ENCODE results near the gene EIF3L. TPM values are rescaled to one million over a fixed set of nuclear protein-coding genes. Genes with fewer than 3 reads are reported as not detected.

EIF3L gene
- total RNA-seq, 1 donor from 2014 or later: 971 TPM

GRCh38 chr22:37923927-37924326 lies 74.7 kb downstream of the EIF3L start:
- Histone ChIP-seq H3K4me2 (no peak overlapping the region), H3K9ac (no peak overlapping the region), H3K9me3 (ENCODE audit: low read depth) (no peaks in the 10 kb centered on the region), H3F3A (ENCODE audit: low read depth) (no peaks in the 10 kb centered on the region), H3K4me1 (no peaks in the 10 kb centered on the region), H3K36me3 (no peaks in the 10 kb centered on the region), H3K27ac (no peak overlapping the region), H3K27me3 (no peaks in the 10 kb centered on the region), H4K20me1 (ENCODE audit: low read depth) (no peaks in the 10 kb centered on the region), H3K79me2 (ENCODE audit: low read depth) (no peaks in the 10 kb centered on the region), H3K4me3 (no peak overlapping the region), H2AFZ (replicated peaks) (no peak overlapping the region)
- TF ChIP-seq CTCF (IDR thresholded peaks at IDR 0.05): no peak
- TF ChIP-seq EZH2phosphoT487 (IDR thresholded peaks at IDR 0.05): no peak
- TF ChIP-seq EZH2 (IDR thresholded peaks at IDR 0.05): no peak
- no peak overlapping the region for H3K4me3 Mint-ChIP-seq
- DNase-seq (ENCODE audit: low spot score): no peak
- H3K27ac Mint-ChIP-seq: peak overlapping the region; percentile 33
- H3K4me1 Mint-ChIP-seq: no peaks in the 10 kb centered on the region
- H3K27me3 Mint-ChIP-seq (ENCODE audit: insufficient read depth, low read depth): peaks cover 3% of the 10 kb centered on the region
- no peaks in the 10 kb centered on the region for H3K9me3 Mint-ChIP-seq
- H3K36me3 Mint-ChIP-seq: peaks cover 7% of the 10 kb centered on the region

- H3K36me3 Mint-ChIP-seq: peaks cover 10% of the 10 kb centered on the region
- DNase-seq (ENCODE audit: low spot score): no peak
- H3K27me3 Mint-ChIP-seq (ENCODE audit: insufficient read depth, low read depth): peaks cover 3% of the 10 kb centered on the region
- Histone ChIP-seq H4K20me1 (ENCODE audit: low read depth) (no peaks in the 10 kb centered on the region), H3K36me3 (no peaks in the 10 kb centered on the region), H3K4me1 (no peaks in the 10 kb centered on the region), H3F3A (ENCODE audit: low read depth) (no peaks in the 10 kb centered on the region), H3K4me3 (no peak overlapping the region), H3K9me3 (ENCODE audit: low read depth) (no peaks in the 10 kb centered on the region), H3K27me3 (no peaks in the 10 kb centered on the region), H3K4me2 (no peak overlapping the region), H2AFZ (replicated peaks) (no peak overlapping the region), H3K27ac (no peak overlapping the region), H3K79me2 (ENCODE audit: low read depth) (no peaks in the 10 kb centered on the region), H3K9ac (no peak overlapping the region)
- TF ChIP-seq CTCF (IDR thresholded peaks at IDR 0.05) (no peak), EZH2phosphoT487 (IDR thresholded peaks at IDR 0.05) (no peak), EZH2 (IDR thresholded peaks at IDR 0.05) (no peak)
- H3K9me3 Mint-ChIP-seq: no peaks in the 10 kb centered on the region
- no peak overlapping the region for H3K4me3 Mint-ChIP-seq
- no peaks in the 10 kb centered on the region for H3K4me1 Mint-ChIP-seq
- no peak overlapping the region for H3K27ac Mint-ChIP-seq
Observed at GRCh38 chr22:37924386-37925065, 75.3 kb downstream of the EIF3L start.

- H3K27me3 Mint-ChIP-seq (ENCODE audit: insufficient read depth, low read depth): peaks cover 3% of the 10 kb centered on the region
- H3K27ac Mint-ChIP-seq: no peak overlapping the region
- no peaks in the 10 kb centered on the region for H3K4me1 ChIP-seq
- peaks cover 7% of the 10 kb centered on the region for H4K20me1 ChIP-seq (ENCODE audit: low read depth)
- no peak overlapping the region for H3K27ac ChIP-seq
- H3K9ac ChIP-seq: no peak overlapping the region
- TF ChIP-seq EZH2 (IDR thresholded peaks at IDR 0.05) (no peak), CTCF (IDR thresholded peaks at IDR 0.05) (no peak), EZH2phosphoT487 (IDR thresholded peaks at IDR 0.05) (no peak)
- H2AFZ ChIP-seq (replicated peaks): no peak overlapping the region
- no peaks in the 10 kb centered on the region for H3K36me3 ChIP-seq
- H3K27me3 ChIP-seq: no peaks in the 10 kb centered on the region
- no peaks in the 10 kb centered on the region for H3K79me2 ChIP-seq (ENCODE audit: low read depth)
- no peaks in the 10 kb centered on the region for H3K4me1 Mint-ChIP-seq
- H3K9me3 ChIP-seq (ENCODE audit: low read depth): no peaks in the 10 kb centered on the region
- H3K4me3 Mint-ChIP-seq: no peak overlapping the region
- no peaks in the 10 kb centered on the region for H3K9me3 Mint-ChIP-seq
- peaks cover 10% of the 10 kb centered on the region for H3K36me3 Mint-ChIP-seq
- no peak overlapping the region for H3K4me3 ChIP-seq
- no peak overlapping the region for H3K4me2 ChIP-seq
- no peaks in the 10 kb centered on the region for H3F3A ChIP-seq (ENCODE audit: low read depth)
- no peak for DNase-seq (ENCODE audit: low spot score)
Observed at GRCh38 chr22:37925330-37925729, 76.1 kb downstream of the EIF3L start.
